Ovary (tissue), 3 donors: ENCODE results near the gene NIPAL1.

ENCODE experiments used
- CTCF ChIP-seq, 3 donors: fragments of 450-650 bp in 2 of 3; fragments of 200-600 bp in 1 of 3; IDR thresholded peaks; one replicate each; pipeline versions ENCODE4 v1.5.1 to v1.8.0; 2016 to 2022; ENCODE audit warnings: antibody characterized with exemption in 3 of 3, mild to moderate bottlenecking in 1 of 3
- EP300 ChIP-seq: sonication (generic); formaldehyde crosslinking; IDR thresholded peaks from one replicate; pipeline ENCODE4 v1.6.1; 2017; ENCODE audit warnings: antibody characterized with exemption
- POLR2A ChIP-seq: fragments of 450-650 bp; IDR thresholded peaks from one replicate; pipeline ENCODE4 v1.6.1; 2017; ENCODE audit warnings: antibody characterized with exemption, mild to moderate bottlenecking, moderate library complexity
- donor health status: DM: no; HTN: no; CAD: no.

- no peak for TF ChIP-seq CTCF (IDR thresholded peaks at IDR 0.05)
- TF ChIP-seq POLR2A, result no peak
- no peak for TF ChIP-seq EP300
Measured at GRCh38 chr4:48043504-48043903, 26.9 kb downstream of the NIPAL1 start.
